Measurements from ENCODE around the gene CCDC88B.
A peak's percentile ranks its signal among the peaks of the same experiment; 100 is the strongest.
"Not testable (repeated sequence)": the region's sequence is repeated elsewhere in the genome, so short reads cannot be mapped to it uniquely, and the experiment has no call there.

CCDC88B gene

GRCh38 chr11:64304316-64305072 lies 35.5 kb upstream of the CCDC88B start:
- peak; percentile 96 for DNase-seq

- peak; percentile 100 for DNase-seq
Observed at GRCh38 chr11:64305075-64305690, 34.8 kb upstream of the CCDC88B start, which contains the start of gene ESRRA. Gene ESRRA (plus strand): TSS chr11:64305524. CDS start chr11:64307180, 1,656 bp downstream.

- DNase-seq = peak; percentile 64
Observed at GRCh38 chr11:64305691-64306562, 34.1 kb upstream of the CCDC88B start.

- DNase-seq = no peak
Observed at GRCh38 chr11:64306563-64306875, 33.5 kb upstream of the CCDC88B start.

- no peak for DNase-seq
Observed at GRCh38 chr11:64306876-64307622, 33.0 kb upstream of the CCDC88B start.

- not testable (repeated sequence) for DNase-seq
Observed at GRCh38 chr11:64307795-64308194, 32.2 kb upstream of the CCDC88B start.

- no peak for DNase-seq
Observed at GRCh38 chr11:64312947-64313346, 27.1 kb upstream of the CCDC88B start.

- no peak for DNase-seq
Observed at GRCh38 chr11:64313491-64314145, 26.4 kb upstream of the CCDC88B start.

- DNase-seq = no peak
Observed at GRCh38 chr11:64314146-64314804, 25.7 kb upstream of the CCDC88B start.

GRCh38 chr11:64314805-64315561 lies 25.0 kb upstream of the CCDC88B start:
- DNase-seq = no peak

GRCh38 chr11:64315667-64316526 lies 24.1 kb upstream of the CCDC88B start:
- not testable (repeated sequence) for DNase-seq

GRCh38 chr11:64316672-64317324 lies 23.2 kb upstream of the CCDC88B start:
- DNase-seq = no peak

- DNase-seq = peak; percentile 97
Observed at GRCh38 chr11:64317325-64317960, 22.6 kb upstream of the CCDC88B start, which contains the start of gene TRMT112. Gene TRMT112 (minus strand): TSS chr11:64317559. CDS start chr11:64317526, 33 bp downstream.

- peak; percentile 99 for DNase-seq
Observed at GRCh38 chr11:64317961-64318765, 21.8 kb upstream of the CCDC88B start, which contains the start of gene PRDX5. Gene PRDX5 (plus strand): TSS chr11:64318121. CDS start chr11:64318216, 95 bp downstream.

GRCh38 chr11:64318766-64319761 lies 20.9 kb upstream of the CCDC88B start:
- peak; percentile 29 for DNase-seq

GRCh38 chr11:64320556-64320955 lies 19.4 kb upstream of the CCDC88B start:
- no peak for DNase-seq
